CD14-positive monocyte (primary cell): ENCODE results near the gene F8. TPM values are rescaled to one million over a fixed set of nuclear protein-coding genes. Genes with fewer than 3 reads are reported as not detected.

Experiments
- DNase-seq, 3 donors: peaks; one replicate each; pipeline ENCODE4 v3.0.0-alpha.2; 2011 to 2022
- H2AFZ ChIP-seq: 2 replicates; pipeline ENCODE4 v1.6.0; 2012; ENCODE audit warnings: mild to moderate bottlenecking, low read depth, low read length, inconsistent platforms; ENCODE audit not compliant: insufficient read depth, poor library complexity, severe bottlenecking
- H3K27ac ChIP-seq, 2 donors: 1 replicate in 1 of 2; 2 replicates in 1 of 2; pipeline ENCODE4 v1.5.1; 2012 to 2013; ENCODE audit warnings: low read length in 2 of 2, control low read depth in 1 of 2, inconsistent platforms in 1 of 2, low read depth in 1 of 2, mild to moderate bottlenecking in 1 of 2
- H3K27me3 ChIP-seq, 2 donors: one replicate each; pipeline versions ENCODE4 v1.6.0 to v1.6.1; 2011 to 2013; ENCODE audit warnings: low read length in 2 of 2; ENCODE audit not compliant: control insufficient read depth in 2 of 2, insufficient read depth in 2 of 2
- H3K36me3 ChIP-seq, 2 donors: replicated peaks in 1 of 2; 1 replicate in 1 of 2; 2 replicates in 1 of 2; pipeline versions ENCODE4 v1.5.1 to v1.6.1; 2012 to 2013; ENCODE audit warnings: low read length in 2 of 2, control low read depth in 1 of 2, inconsistent platforms in 1 of 2, mild to moderate bottlenecking in 1 of 2; ENCODE audit not compliant: insufficient read depth in 2 of 2, control insufficient read depth in 1 of 2
- H3K4me1 ChIP-seq, 2 donors: 1 replicate in 1 of 2; 2 replicates in 1 of 2; pipeline versions ENCODE4 v1.5.1 to v1.6.1; 2012 to 2013; ENCODE audit warnings: low read length in 2 of 2, control low read depth in 1 of 2, inconsistent platforms in 1 of 2, mild to moderate bottlenecking in 1 of 2, moderate library complexity in 1 of 2; ENCODE audit not compliant: insufficient read depth in 2 of 2, control insufficient read depth in 1 of 2
- H3K4me2 ChIP-seq: replicated peaks from 2 replicates; pipeline ENCODE3; 2012; ENCODE audit warnings: low read length, moderate library complexity, mild to moderate bottlenecking; ENCODE audit not compliant: poor library complexity, severe bottlenecking; ENCODE audit errors: extremely low read depth
- H3K4me3 ChIP-seq, 3 experiments: fragments of 200-600 bp in 1 of 3; sonication (generic) in 1 of 3; replicated peaks in 1 of 3; 1 replicate in 2 of 3; 2 replicates in 1 of 3; pipeline ENCODE4 v1.5.1; 2011 to 2013; ENCODE audit warnings: low read length in 3 of 3, mild to moderate bottlenecking in 3 of 3, control low read depth in 2 of 3, low read depth in 2 of 3, inconsistent platforms in 1 of 3, moderate library complexity in 1 of 3
- H3K79me2 ChIP-seq: 2 replicates; pipeline ENCODE4 v1.6.0; 2012; ENCODE audit warnings: mild to moderate bottlenecking, control low read depth, inconsistent platforms, low read length, moderate library complexity; ENCODE audit not compliant: insufficient read depth
- H3K9ac ChIP-seq: 2 replicates; pipeline ENCODE4 v1.6.0; 2017; ENCODE audit warnings: low read length, mild to moderate bottlenecking; ENCODE audit not compliant: insufficient read depth, poor library complexity, severe bottlenecking
- H3K9me3 ChIP-seq, 2 donors: replicated peaks in 1 of 2; 1 replicate in 1 of 2; 2 replicates in 1 of 2; pipeline versions ENCODE4 v1.5.1 to v1.6.1; 2012 to 2013; ENCODE audit warnings: low read length in 2 of 2, control low read depth in 1 of 2; ENCODE audit not compliant: control insufficient read depth in 1 of 2, insufficient read depth in 1 of 2
- H4K20me1 ChIP-seq: 2 replicates; pipeline ENCODE4 v1.6.0; 2012; ENCODE audit warnings: mild to moderate bottlenecking, low read length, control low read depth, moderate library complexity; ENCODE audit not compliant: insufficient read depth
- H3K27ac Mint-ChIP-seq, 7 donors: one replicate each; pipeline ENCODE4 v1.8.0; 2020; ENCODE audit warnings: mild to moderate bottlenecking in 7 of 7, mixed read lengths in 7 of 7, moderate library complexity in 6 of 7, inconsistent platforms in 2 of 7
- H3K27me3 Mint-ChIP-seq, 3 donors: one replicate each; pipeline ENCODE4 v1.8.0; 2021 to 2022; ENCODE audit warnings: low read depth in 3 of 3, mild to moderate bottlenecking in 3 of 3, mixed read lengths in 3 of 3, moderate library complexity in 3 of 3, inconsistent platforms in 1 of 3
- H3K36me3 Mint-ChIP-seq, 2 donors: one replicate each; pipeline ENCODE4 v1.8.0; 2020; ENCODE audit warnings: mixed read lengths in 2 of 2, inconsistent platforms in 1 of 2, mild to moderate bottlenecking in 1 of 2
- H3K4me1 Mint-ChIP-seq: one replicate; pipeline ENCODE4 v1.8.0; 2020; ENCODE audit warnings: mild to moderate bottlenecking, mixed read lengths
- H3K4me3 Mint-ChIP-seq, 2 donors: one replicate each; pipeline ENCODE4 v1.8.0; 2020; ENCODE audit warnings: mild to moderate bottlenecking in 2 of 2, mixed read lengths in 2 of 2, moderate library complexity in 1 of 2
- H3K9me3 Mint-ChIP-seq, 7 donors: one replicate each; pipeline ENCODE4 v1.8.0; 2020 to 2022; ENCODE audit warnings: mixed read lengths in 7 of 7, mild to moderate bottlenecking in 6 of 7, moderate library complexity in 6 of 7, inconsistent platforms in 2 of 7
- WGBS: methylation state at CpG from one replicate; pipeline ENCODE4 v1.1.5; 2013; ENCODE audit warnings: missing lambda C conversion rate; ENCODE audit not compliant: insufficient coverage; 5-methylcytosine and 5-hydroxymethylcytosine counted together
- intact Hi-C, 2 donors: fragments of 100-400 bp; cut with micrococcal nuclease; formaldehyde crosslinking; loops; one replicate each; pipeline versions ENCODE4 v1.15.0 to v1.15.1; 2023
- polyA plus RNA-seq, 3 donors: library from polyadenylated mRNA; depleted of rRNA in 1 of 3; unstranded in 2 of 3; stranded (reverse) in 1 of 3; fragments of 300-500 nt in 2 of 3; fragments of >200 nt in 1 of 3; fragmentation: Illumina TruSeq in 2 of 3; gene quantifications; 1 replicate in 2 of 3; 2 replicates in 1 of 3; pipeline ENCODE4 v1.2.3, GENCODE V29; 2012 to 2021
- TF ChIP-seq, protein P1 (sequence below): fragments of 200-600 bp; IDR thresholded peaks from one replicate; pipeline ENCODE4 v1.8.0; 2022; ENCODE audit warnings: antibody characterized with exemption, mild to moderate bottlenecking

Gene F8
- polyA plus RNA-seq, 3 donors = 1.5 to 4.5 (median 4.3) TPM

DNA sequence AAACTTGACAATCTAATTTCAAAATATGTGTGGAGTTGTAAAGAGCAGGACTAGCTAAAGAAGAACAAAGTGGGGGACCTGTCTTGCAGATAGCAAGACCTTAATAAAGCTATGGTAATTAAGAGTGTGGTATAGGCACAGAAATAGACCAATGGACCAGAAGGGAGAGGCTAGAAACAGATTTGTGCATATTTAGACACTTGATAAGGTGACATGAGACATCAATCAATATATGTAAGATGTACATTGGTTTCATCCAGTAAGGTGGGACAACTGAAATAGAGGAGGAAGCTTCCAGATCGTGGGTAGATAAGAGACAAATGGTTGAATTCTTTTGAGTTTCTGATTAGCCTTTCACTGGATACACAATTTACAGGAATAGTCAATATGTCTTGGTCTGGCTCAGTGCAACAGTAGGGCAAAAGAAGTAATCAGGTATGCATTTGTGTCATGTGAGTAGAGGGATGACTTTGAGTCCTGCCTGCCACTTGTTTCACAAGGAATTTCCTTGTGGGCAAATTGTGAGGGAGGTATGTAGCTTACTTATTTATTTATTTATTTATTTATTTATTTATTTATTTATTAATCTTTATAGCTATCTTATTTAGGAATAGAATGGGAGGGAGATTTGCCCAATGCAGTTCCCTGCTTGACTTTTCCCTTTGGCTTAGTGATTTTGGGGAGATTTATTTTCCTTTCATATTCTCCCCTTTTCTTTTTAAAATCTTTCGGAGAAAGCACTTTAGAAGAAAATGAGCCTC is 210.0 kb downstream of the F8 start:
- Histone ChIP-seq H2AFZ (no peak overlapping the region), H3K27me3 (no peaks in the 10 kb centered on the region), H4K20me1 (no peaks in the 10 kb centered on the region), H3K27ac (no peak overlapping the region), H3K9ac (no peak overlapping the region), H3K4me2 (no peak overlapping the region), H3K36me3 (no peaks in the 10 kb centered on the region), H3K4me1 (no peaks in the 10 kb centered on the region), H3K9me3 (no peaks in the 10 kb centered on the region), H3K4me3 (no peak overlapping the region), H3K79me2 (no peaks in the 10 kb centered on the region)
- Mint-ChIP-seq H3K27me3 (no peaks in the 10 kb centered on the region), H3K4me1 (no peaks in the 10 kb centered on the region), H3K4me3 (no peak overlapping the region), H3K9me3 (peaks cover 0 to 11% (median 4%) of the 10 kb centered on the region in 7 donors), H3K27ac (no peak overlapping the region), H3K36me3 (no peaks in the 10 kb centered on the region)
- DNase-seq = no peak
- intact Hi-C loops = no loop called here
- no CpG with 5 or more reads among the region's 2 CpGs for WGBS
- TF ChIP-seq, protein P1, sequence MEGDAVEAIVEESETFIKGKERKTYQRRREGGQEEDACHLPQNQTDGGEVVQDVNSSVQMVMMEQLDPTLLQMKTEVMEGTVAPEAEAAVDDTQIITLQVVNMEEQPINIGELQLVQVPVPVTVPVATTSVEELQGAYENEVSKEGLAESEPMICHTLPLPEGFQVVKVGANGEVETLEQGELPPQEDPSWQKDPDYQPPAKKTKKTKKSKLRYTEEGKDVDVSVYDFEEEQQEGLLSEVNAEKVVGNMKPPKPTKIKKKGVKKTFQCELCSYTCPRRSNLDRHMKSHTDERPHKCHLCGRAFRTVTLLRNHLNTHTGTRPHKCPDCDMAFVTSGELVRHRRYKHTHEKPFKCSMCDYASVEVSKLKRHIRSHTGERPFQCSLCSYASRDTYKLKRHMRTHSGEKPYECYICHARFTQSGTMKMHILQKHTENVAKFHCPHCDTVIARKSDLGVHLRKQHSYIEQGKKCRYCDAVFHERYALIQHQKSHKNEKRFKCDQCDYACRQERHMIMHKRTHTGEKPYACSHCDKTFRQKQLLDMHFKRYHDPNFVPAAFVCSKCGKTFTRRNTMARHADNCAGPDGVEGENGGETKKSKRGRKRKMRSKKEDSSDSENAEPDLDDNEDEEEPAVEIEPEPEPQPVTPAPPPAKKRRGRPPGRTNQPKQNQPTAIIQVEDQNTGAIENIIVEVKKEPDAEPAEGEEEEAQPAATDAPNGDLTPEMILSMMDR = no peak

DNA sequence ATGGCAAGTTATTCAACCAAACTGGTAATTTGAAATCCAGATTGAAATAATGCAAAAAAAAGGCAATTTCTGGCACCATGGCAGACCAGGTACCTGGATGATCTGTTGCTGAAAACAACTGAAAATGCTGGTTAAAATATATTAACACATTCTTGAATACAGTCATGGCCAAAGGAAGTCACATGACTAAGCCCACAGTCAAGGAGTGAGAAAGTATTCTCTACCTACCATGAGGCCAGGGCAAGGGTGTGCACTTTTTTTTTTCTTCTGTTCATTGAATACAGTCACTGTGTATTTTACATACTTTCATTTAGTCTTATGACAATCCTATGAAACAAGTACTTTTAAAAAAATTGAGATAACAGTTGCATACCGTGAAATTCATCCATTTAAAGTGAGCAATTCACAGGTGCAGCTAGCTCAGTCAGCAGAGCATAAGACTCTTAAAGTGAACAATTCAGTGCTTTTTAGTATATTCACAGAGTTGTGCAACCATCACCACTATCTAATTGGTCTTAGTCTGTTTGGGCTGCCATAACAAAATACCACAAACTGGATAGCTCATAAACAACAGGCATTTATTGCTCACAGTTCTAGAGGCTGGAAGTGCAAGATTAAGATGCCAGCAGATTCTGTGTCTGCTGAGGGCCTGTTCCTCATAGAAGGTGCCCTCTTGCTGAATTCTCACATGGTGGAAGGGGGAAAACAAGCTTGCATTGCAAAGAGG is 212.4 kb downstream of the F8 start:
- Histone ChIP-seq H3K9ac (no peak overlapping the region), H3K4me2 (no peak overlapping the region), H2AFZ (no peak overlapping the region), H3K4me1 (peaks cover 5 to 7% of the 10 kb centered on the region in 2 donors), H3K36me3 (no peaks in the 10 kb centered on the region), H3K9me3 (no peaks in the 10 kb centered on the region), H3K4me3 (no peak overlapping the region), H3K27me3 (no peaks in the 10 kb centered on the region), H3K27ac (no peak overlapping the region), H3K79me2 (peaks cover 2% of the 10 kb centered on the region), H4K20me1 (no peaks in the 10 kb centered on the region)
- no peak overlapping the region for H3K27ac Mint-ChIP-seq
- no peak for DNase-seq
- intact Hi-C loops = no loop called here
- no peaks in the 10 kb centered on the region for H3K36me3 Mint-ChIP-seq
- H3K9me3 Mint-ChIP-seq = peaks cover 0 to 9% (median 0%) of the 10 kb centered on the region in 7 donors
- no peak overlapping the region for H3K4me3 Mint-ChIP-seq
- TF ChIP-seq, protein P1 = no peak
- no CpG with 5 or more reads among the region's 1 CpG for WGBS
- H3K4me1 Mint-ChIP-seq = peaks cover 6% of the 10 kb centered on the region
- no peaks in the 10 kb centered on the region for H3K27me3 Mint-ChIP-seq
